GDM1 (cell line): ENCODE results near the gene RUBCNL.

Experiments
- DNase-seq: peaks from one replicate; lab custom pipeline; 2025; lab: John Stamatoyannopoulos, UW

RUBCNL gene

DNA sequence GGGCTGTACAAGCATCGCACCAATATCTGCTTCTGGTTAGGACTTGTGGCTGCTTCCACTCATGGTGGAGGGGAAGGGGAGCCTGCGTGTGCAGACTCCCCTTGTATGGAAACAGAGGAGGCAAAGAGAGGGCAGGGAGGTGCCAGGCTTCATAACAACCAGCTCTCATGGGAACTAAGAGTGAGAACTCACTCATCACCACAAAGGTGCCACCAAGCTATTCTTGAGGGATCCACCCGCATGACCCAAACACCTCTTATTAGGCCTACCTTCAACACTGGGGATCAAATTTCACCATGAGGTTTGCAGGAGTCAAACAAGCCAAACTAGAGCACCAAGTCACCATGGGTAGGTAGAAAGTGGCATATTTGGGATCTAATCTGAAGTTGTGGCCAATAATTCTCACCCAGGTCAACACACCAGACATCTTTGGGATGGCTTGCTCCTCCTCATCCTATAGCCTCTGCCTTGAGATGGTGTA, 46.4 kb downstream of the RUBCNL start:
- DNase-seq, result no peak

DNA sequence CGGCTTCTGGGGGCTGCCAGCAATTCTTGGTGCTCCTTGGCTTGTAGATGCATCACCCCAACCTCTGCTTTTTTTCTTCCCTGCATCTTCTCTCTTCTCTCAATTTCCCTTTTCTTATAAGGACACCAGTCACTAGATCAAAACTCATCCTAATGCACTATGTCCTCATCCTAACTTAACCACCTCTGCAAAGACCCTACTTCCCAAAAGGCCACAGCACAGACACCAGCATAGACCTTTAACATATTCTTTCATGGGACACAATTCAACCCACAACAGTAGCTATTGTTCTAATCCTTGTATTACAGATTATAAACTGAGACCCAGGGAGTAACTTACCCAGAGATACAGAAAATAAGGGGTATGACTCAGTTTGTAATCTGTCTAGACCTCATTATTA, 47.0 kb downstream of the RUBCNL start:
- no peak for DNase-seq

DNA sequence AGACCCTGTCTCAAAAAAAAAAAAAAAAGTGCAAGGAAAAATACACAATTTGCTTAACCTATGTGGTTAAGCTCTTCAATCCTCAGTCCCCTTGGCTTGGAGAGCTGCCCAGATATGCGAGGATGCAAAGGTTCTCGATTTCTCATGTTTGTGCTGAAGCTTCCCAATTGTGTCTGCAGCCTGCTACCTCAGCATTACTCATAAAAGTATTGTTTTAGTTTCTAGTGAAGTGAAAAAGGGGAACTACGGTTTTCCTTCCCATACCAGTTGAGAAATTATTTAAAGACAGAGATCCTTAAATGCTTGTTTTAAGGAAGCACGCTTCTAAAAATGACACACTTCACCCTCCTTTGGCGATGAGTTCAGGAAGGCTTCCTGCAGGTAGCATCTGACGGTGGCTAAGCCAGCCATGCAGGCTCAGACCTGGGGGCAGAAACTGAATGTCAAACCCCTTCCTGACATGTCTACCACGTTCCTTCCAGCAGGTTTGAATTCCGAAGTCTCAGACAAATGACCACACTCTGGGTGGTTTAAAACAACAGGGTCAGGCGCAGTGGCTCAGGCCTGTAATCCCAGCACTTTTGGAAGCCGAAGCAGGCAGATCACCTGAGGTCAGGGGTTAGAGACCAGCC, 47.9 kb downstream of the RUBCNL start:
- peak; percentile 84 for DNase-seq

DNA sequence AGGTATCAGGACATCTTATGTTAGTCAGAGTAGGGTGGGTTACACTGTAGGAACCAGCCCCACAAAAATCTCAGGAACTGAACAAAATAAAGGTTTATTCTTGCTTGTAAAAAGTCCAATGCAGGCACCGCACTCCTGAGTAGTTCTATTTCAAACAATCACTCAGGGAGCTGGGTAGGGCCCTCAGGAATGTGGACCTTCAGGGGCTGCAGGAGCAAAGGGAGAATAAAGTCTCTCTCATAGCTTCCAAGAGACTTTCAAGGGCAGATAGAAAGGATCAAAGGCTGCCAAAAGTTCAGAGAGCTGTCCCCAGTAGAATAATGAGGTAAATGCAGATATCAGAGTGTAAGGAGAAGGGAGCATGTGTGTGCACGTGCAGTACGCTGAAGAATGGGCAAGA, 49.4 kb downstream of the RUBCNL start:
- DNase-seq, result no peak

DNA sequence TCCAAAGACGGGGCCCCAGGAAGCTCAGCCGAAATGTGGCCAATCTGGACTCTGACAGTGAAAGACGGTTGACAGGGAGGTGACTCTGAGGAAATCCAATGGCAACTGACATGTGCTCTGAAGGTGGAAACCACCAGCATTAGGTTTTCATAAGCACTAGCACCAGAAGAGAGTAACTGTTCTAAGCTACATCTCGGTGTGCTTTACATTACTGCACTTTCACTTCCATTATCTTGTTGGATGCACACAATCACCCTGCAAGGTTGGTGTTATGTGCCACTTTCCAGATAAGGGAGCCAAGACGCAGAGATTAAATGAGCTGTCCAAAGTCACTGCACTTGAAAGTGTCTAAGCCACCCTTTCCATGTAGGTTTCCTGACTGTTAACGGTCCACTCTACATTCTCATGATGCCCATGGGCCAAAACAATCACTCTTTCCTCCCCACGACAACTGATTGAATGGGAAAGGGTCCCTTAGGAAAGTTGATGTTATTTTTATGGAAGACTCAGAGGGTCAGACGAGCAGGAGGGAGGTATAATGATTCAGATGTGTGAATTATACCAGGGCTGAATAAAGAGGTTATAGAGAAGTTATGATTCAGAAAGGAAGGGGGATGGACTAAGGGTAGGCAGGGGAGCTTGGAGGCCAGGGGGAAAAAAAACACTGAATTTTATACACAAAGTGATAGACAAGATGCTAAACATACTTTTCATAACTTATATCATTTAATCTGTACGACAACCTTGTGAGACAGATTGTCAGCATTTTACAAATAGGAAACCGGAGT, 52.8 kb downstream of the RUBCNL start:
- no peak for DNase-seq

DNA sequence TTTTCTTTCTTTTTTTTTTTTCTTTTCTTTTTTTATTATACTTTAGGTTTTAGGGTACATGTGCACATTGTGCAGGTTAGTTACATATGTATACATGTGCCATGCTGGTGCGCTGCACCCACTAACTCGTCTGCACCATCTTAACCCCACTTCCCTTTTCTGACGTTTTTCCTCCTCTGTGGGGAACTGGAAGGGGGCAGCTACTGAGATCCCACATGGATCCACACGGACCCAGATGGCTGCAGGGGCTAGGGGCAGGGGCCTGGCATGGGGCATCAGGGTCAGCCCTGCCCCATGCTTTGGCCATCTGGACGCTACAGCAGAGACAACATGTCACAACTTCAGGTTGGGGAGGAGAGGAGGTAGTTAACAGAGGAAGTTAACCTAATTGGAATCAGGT, 54.3 kb downstream of the RUBCNL start:
- peak; percentile 4 for DNase-seq

DNA sequence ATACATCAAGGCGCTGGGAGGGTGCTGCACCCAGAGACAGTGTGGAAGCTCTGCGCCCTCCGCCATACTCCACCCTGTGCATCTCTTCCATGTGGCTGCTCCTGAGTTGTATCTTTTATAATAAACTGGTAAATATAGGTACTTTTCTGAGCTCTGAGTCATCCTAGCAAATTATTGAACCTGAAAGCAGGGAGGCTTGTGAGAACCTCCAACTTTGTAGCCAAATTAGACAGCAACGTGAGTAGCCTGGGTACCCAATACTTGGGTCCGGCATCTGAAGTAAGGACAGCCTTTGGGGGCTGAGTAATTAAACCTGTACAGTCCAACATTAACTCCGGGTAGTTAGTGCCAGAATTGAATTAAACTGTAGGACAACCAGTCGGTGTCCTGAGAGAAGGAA, 57.4 kb downstream of the RUBCNL start:
- no peak for DNase-seq

DNA sequence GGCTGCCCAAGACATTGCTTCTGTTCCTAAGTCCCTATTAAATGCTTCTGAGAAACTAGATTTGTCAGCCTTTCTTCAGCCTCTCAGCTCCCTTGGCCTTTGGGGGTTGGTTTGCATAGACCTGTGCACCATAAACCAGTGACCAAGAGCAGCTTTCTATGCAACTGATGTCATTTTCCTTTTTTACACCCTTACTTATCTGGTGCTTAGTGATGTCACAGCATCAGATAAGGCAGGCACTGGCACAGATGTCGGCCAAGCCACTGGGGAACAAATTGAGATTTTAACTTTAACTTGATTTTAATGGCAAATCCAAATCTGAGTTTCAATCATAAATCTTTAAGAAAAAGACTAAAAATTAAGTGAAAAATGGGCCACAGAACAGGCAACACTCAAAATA, 59.8 kb downstream of the RUBCNL start:
- DNase-seq, result no peak

DNA sequence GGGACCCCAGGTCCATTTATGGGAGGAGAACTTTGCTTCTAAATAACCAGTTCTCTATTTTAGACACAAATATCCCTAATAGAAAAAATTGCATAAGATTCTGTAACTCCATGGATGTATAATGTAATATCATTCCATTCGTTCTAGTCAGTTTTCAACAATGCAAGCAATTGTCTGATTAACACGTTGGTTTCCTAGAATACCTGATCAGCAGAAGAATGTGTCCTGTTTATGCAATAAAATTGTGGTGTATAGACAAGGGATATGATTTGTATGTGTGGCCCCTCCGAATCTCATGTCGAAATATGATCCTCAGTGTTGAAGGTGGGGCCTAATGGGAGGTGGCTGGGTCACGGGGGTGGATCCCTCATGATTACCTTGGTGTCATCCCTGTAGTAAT, 62.1 kb downstream of the RUBCNL start:
- DNase-seq, result no peak

DNA sequence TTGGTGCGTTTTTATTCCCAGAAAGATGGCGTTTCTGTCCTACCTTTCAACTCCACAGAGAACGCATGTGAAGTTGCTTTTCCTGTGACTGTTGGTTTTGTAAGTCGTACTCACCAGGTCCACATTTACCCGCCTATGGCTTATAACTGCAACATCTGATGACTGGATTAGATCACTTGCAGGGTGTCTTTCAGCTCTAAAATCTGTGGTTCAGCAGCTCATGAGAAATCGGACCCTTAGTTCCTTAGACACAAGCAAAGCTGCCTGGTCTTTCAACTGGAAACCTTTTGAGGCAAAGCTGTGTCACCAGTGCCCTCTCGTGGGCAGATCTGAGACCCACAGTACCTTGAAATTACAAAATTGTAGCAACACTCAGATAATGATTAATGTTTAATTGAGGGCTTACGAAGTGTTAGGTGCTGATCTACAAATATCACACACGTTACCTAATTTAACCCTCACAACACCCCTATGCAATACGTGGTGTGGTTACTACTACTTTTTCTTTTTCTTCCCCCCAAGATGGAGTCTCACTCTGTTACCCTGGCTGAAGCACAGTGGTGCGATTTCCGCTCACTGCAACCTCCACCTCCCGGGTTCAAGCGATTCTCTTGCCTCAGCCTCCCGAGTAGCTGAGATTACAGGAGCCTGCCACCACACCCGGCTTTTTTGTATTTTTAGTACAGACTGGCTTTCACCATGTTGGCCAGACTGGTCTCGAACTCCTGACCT, 65.4 kb downstream of the RUBCNL start:
- DNase-seq, result peak; percentile 56

DNA sequence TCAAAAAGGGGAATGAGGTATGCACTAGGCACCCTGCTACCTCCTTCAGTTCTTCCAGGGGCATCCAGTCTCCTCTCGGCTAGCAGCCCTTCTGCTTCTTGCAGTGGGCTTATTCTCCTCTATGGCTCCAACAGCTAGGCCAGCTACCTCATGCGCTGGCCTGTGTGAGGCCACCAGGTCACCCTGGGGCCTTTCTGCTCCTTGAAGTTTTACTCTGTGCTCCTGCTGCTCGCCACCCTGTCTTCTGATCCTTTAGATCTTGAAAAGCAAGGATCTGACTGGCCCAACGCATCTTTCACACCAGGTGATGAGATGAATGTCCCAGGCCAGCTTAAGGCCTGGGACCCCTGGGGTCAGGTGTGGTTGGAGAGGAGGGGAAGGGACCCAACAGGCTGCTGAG, 66.2 kb downstream of the RUBCNL start:
- no peak for DNase-seq

DNA sequence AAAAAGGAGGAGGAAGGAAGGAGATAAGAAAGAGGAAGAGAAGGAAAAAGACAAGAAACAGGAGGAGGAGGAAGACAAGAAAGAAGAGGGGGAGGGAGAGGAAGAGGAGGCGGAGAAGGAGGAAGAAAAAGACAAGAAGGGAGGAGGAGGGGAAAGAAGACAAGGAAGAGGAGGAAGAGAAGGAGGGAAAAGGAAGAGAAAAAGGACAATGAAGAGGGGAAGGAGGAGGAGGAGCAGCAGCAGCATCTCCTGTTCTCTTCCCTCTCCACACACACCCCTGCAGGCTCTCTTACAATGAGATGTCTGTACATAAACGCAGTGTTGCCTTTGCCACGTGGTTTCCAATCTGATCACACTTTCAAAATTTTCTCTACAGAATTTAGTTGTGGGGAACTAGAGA, 66.6 kb downstream of the RUBCNL start:
- DNase-seq, result no peak

DNA sequence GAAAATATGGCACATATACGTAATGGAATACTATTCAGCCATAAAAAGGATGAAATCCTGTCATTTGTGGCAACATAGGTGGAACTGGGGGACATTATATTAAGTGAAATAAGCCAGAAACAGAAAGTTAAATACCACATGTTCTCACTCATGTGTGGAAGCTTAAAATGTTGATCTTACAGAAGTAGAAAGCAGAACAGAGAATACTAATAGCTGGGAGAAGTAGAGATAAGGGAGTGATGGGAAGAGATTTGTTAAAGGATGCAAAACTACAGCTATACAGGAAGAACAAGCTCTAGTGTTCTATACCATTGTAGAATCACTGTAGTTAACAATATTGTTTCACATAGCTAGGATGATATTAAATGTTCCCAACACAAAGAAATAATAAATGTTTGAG, 68.1 kb downstream of the RUBCNL start:
- DNase-seq, result no peak

DNA sequence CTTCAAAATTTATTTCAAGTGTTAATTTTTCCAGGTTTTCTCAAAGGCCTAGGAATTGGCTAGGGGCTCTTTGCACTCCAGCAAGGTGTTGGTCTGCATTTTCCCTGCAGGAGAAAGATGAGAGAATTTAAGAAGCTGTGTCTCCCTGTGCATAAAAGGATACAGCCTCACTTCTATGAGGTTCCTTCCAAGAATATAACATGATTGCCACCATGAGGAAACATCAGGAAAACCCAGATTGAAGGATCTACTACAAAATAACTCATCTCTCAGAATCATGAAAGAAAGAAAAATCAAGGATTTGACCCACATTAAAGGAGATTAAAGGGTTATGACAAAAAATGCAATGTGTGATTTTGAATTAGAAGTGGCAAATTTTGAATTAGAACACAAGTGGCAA, 69.9 kb downstream of the RUBCNL start:
- DNase-seq, result no peak

DNA sequence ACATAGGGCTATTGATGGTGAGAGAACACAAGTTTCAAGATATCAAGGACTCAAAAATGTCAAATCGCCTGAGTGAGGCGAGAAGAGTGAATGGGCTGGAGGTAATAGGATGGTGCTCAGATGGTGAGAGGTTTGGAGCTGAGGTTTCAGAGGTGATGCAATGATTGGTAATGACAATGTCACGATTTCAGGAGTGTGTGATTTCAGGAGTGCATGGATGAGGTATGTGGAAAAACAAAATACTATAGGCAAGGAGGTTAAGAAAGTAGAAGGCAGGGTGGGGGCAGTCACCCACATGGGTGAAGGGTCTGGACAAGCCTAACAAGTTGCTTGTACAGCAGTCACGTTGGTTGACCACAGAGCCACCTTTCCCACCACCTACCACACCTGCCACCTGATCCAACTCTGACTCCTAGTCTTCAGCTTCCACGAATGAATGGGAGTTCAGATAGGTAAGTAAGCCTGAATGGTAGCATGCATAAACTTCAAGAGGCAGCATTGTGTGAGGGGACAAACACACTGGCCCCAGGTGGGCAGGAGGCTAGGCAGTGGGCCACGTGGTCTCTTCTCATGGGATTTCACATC, 71.5 kb downstream of the RUBCNL start:
- DNase-seq, result no peak

DNA sequence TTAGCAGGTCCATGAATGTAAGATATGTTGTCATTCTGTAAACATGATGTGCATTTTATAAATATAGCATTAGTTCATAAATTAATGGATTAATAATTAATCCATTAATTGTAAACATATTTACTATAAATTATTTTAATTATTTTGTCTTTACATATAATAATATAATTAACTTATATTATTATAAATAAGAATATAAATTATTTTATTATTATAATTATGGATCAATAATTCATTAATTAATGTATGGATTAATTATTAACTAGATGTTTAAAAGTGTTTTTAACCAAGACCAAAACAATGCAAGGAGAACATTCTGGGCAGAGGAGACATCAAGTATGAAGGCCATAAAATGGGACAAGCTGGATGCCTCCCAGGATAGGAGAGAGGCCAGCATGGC, 72.0 kb downstream of the RUBCNL start:
- no peak for DNase-seq

DNA sequence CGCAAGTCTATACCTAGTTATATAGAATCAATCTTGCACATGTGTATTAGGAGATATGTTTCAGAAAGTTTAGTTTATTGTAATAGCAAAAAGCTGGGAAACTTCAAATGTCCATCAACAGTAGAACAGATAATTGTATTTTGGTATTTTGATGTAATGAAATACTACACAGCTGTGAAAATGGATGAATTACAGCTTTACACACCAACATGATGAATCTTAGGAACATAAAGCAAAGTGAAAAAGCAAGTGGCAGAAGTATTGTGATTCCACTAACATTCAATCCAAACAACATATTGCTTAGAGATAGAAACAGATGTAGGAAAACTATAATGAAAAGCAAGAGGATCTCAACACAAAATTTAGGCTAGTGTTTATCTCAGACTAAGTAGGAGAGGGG, 72.5 kb downstream of the RUBCNL start:
- DNase-seq, result no peak

DNA sequence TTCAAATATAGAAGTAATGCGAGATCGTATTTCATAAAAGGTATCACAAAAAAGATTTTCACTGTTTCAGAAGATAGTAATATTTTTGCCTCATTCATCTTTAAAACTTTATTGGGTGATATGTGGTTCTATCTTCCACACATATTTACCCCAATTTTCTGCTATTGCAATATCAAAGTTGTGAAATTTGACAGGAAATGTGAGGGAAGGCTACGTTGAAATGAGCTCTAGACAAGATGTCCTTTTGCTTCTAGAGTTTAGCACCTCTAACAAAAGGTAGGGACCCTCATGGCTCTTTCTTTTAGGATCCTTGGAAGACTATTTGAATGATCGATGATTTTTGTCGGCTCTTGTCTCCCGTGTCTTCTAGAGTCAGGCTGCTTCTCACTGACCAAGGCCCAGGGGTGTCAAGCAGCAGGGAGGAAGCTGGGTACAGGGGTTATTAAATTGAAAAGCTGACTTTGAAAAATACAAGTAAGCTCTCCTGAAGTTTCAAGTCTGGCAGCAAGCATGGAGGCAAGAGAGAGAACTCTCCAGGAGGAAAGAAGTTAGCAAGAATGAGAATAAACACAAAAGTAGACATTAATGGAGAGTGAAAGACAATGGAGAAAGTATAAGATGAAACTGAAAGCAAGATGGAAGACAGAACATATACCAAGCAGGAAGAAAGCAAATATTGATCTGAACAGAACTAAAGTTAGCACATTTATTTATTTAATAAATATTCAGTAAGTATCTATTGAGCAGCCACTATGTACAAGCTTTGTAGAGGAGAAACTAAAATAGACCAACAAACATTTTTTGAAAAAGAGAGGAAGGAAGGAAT, 73.4 kb downstream of the RUBCNL start:
- no peak for DNase-seq

DNA sequence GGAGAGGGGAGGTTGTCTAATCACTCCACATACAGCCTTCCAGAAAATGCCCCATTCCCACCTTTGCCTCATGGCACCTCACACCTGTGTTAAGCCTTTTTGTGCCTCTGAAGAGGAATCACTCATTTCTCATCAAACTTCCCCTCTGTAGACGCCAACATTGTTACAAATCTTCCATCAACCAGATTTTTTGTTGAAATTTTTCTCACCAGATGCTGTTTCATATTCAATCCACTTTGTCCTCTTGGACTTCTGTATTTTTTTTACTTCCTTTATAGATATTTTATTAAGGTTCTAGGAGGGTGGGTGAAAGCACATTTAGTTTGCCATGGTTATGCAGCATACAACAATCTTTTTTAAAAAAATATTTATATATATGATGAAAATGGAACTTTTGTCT, 74.0 kb downstream of the RUBCNL start:
- no peak for DNase-seq

DNA sequence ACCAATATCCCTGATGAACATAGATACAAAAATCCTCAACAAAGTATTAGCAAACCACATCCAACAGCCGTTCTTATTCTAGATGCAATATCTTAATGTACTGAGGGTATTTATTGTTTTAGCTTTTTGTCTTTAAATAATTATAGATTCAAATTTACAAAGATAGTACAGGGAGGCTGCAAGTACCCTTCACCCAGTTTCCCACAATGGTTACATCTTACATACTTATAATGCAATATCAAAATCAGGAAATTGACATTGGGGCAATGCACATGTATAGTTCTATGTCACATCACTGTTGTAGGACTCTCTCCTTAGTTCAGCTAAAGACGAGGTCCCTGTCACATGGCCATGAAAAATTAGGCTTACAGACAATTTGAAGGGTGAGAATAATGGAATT, 75.8 kb downstream of the RUBCNL start:
- no peak for DNase-seq

DNA sequence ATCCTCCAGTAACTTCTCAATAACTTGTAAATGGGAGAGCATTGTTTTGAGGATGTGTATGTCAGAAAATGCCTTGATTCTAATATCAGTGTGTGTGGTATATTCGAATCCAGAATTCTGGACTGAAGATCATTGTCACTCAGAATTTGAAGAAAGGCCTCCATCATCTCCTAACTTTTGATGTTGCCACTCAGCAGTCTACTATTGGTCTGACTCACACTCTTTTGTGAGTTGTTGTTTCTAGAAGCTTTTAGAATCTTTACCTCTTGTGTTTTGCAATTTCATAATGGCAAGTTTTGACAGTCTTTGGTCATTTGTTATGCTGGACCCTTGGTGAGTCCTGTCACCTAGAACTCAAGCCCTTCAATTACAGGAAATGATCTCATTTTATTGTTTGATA, 77.0 kb downstream of the RUBCNL start:
- DNase-seq, result no peak

DNA sequence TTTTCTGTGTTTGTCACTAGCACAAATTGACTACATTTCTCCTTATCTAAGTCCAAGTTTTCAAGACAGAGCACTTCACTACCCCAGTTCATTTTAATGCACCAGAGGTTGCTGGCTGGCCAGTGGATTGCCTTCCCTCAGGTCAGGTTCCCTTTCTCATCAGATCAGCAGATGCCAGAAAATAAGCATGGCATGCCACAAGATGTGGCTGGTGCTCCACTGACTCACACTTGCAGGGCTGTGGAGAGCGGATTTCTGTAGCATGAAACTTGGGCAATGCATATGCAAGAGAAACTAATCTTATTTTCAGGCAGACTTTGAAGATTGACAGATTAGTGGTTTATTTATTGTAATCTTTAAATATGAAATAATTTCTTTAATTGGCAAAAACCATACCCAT, 79.5 kb downstream of the RUBCNL start:
- no peak for DNase-seq
